HEK293 (cell line): ENCODE results near the gene SLIT1.

Experiments used
- AEBP2 ChIP-seq: fragments of 450-650 bp; formaldehyde crosslinking; IDR thresholded peaks from 2 replicates; pipeline ENCODE4 v1.5.1; 2016; ENCODE audit warnings: missing biosample characterization, missing genetic modification characterization, borderline replicate concordance
- GLI2 ChIP-seq: fragments of 450-650 bp; formaldehyde crosslinking; IDR thresholded peaks from 2 replicates; pipeline ENCODE4; 2017; ENCODE audit warnings: missing biosample characterization, missing genetic modification characterization, low read depth, borderline replicate concordance
- PRDM1 ChIP-seq: fragments of 450-650 bp; formaldehyde crosslinking; IDR thresholded peaks from 2 replicates; pipeline ENCODE4; 2016; ENCODE audit warnings: missing biosample characterization, missing genetic modification characterization
- ZNF157 ChIP-seq: fragments of 450-650 bp; formaldehyde crosslinking; IDR thresholded peaks from 2 replicates; pipeline ENCODE4 v1.5.1; 2016; ENCODE audit warnings: missing biosample characterization, missing genetic modification characterization
- ZNF223 ChIP-seq: fragments of 450-650 bp; formaldehyde crosslinking; IDR thresholded peaks from 2 replicates; pipeline ENCODE4 v1.5.1; 2016; ENCODE audit warnings: missing biosample characterization, missing genetic modification characterization
- ZNF248 ChIP-seq: fragments of 450-650 bp; formaldehyde crosslinking; IDR thresholded peaks from 2 replicates; pipeline ENCODE4 v1.5.1; 2017; ENCODE audit warnings: missing biosample characterization, missing genetic modification characterization
- ZNF26 ChIP-seq: fragments of 450-650 bp; formaldehyde crosslinking; IDR thresholded peaks from 2 replicates; pipeline ENCODE4 v1.5.1; 2016; ENCODE audit warnings: missing biosample characterization, missing genetic modification characterization
- ZNF530 ChIP-seq: fragments of 450-650 bp; formaldehyde crosslinking; IDR thresholded peaks from 2 replicates; pipeline ENCODE4 v1.5.1; 2016; ENCODE audit warnings: low read depth, missing biosample characterization, missing genetic modification characterization
- ZNF544 ChIP-seq: fragments of 450-650 bp; formaldehyde crosslinking; IDR thresholded peaks from 2 replicates; pipeline ENCODE4 v1.5.0; 2017; ENCODE audit warnings: missing biosample characterization, missing genetic modification characterization
- ZNF558 ChIP-seq: fragments of 450-650 bp; formaldehyde crosslinking; IDR thresholded peaks from 2 replicates; pipeline ENCODE4 v1.5.1; 2016; ENCODE audit warnings: missing biosample characterization, missing genetic modification characterization
- ZNF677 ChIP-seq: fragments of 450-650 bp; IDR thresholded peaks from 2 replicates; pipeline ENCODE4 v1.5.0; 2018; ENCODE audit warnings: missing biosample characterization, mild to moderate bottlenecking, missing genetic modification characterization, moderate library complexity
- ZNF747 ChIP-seq: fragments of 450-650 bp; formaldehyde crosslinking; IDR thresholded peaks from 2 replicates; pipeline ENCODE4 v1.5.1; 2016; ENCODE audit warnings: missing biosample characterization, missing genetic modification characterization
- ZSCAN18 ChIP-seq: fragments of 450-650 bp; formaldehyde crosslinking; IDR thresholded peaks from 2 replicates; pipeline ENCODE4 v1.5.1; 2016; ENCODE audit warnings: missing biosample characterization, missing genetic modification characterization
- TF ChIP-seq, protein P1 (sequence below): fragments of 450-650 bp; formaldehyde crosslinking; IDR thresholded peaks from 2 replicates; pipeline ENCODE4 v1.5.1; 2016; ENCODE audit warnings: missing biosample characterization, missing genetic modification characterization

- TF ChIP-seq GLI2 (tag by site-specific recombination) = no peak
- no peak for TF ChIP-seq ZNF223 (tag by site-specific recombination)
- TF ChIP-seq ZSCAN18 (tag by site-specific recombination) = no peak
- no peak for TF ChIP-seq ZNF544 (tag by site-specific recombination)
- no peak for TF ChIP-seq PRDM1 (tag by site-specific recombination)
- TF ChIP-seq, protein P1, sequence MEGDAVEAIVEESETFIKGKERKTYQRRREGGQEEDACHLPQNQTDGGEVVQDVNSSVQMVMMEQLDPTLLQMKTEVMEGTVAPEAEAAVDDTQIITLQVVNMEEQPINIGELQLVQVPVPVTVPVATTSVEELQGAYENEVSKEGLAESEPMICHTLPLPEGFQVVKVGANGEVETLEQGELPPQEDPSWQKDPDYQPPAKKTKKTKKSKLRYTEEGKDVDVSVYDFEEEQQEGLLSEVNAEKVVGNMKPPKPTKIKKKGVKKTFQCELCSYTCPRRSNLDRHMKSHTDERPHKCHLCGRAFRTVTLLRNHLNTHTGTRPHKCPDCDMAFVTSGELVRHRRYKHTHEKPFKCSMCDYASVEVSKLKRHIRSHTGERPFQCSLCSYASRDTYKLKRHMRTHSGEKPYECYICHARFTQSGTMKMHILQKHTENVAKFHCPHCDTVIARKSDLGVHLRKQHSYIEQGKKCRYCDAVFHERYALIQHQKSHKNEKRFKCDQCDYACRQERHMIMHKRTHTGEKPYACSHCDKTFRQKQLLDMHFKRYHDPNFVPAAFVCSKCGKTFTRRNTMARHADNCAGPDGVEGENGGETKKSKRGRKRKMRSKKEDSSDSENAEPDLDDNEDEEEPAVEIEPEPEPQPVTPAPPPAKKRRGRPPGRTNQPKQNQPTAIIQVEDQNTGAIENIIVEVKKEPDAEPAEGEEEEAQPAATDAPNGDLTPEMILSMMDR (tag by site-specific recombination) = no peak
- no peak for TF ChIP-seq ZNF248 (tag by site-specific recombination)
- TF ChIP-seq ZNF530 (tag by site-specific recombination) = no peak
- no peak for TF ChIP-seq ZNF558
- TF ChIP-seq ZNF747 (tag by site-specific recombination) = no peak
- TF ChIP-seq ZNF26 (tag by site-specific recombination) = no peak
- TF ChIP-seq ZNF677 (tag by site-specific recombination) = no peak
- no peak for TF ChIP-seq AEBP2 (tag by site-specific recombination)
- TF ChIP-seq ZNF157 (tag by site-specific recombination) = no peak
Observed at GRCh38 chr10:96973809-96974747, 211.7 kb downstream of the SLIT1 start.
